K562 (cell line): ENCODE results near the gene PHYHD1. TPM values are rescaled to one million over a fixed set of nuclear protein-coding genes. Genes with fewer than 3 reads are reported as not detected.

Source experiments
- BHLHE40 ChIP-seq: IDR thresholded peaks from 2 replicates; pipeline ENCODE4 v1.6.1; 2011; ENCODE audit warnings: low read length, improper control_type of control experiment
- CC2D1A ChIP-seq: fragments of 450-650 bp; IDR thresholded peaks from 2 replicates; pipeline ENCODE4 v1.6.1; 2017; ENCODE audit warnings: mild to moderate bottlenecking
- CREM ChIP-seq: IDR thresholded peaks from 2 replicates; pipeline ENCODE4 v1.6.1; 2014; ENCODE audit warnings: antibody characterized with exemption, low read depth
- CTBP1 ChIP-seq: fragments of 450-650 bp; IDR thresholded peaks from 2 replicates; pipeline ENCODE4 v1.6.1; 2016; ENCODE audit warnings: borderline replicate concordance
- ETV5 ChIP-seq: sonication (generic); formaldehyde crosslinking; IDR thresholded peaks from 2 replicates; pipeline ENCODE4 v1.4.0; 2020; ENCODE audit warnings: low read depth, mild to moderate bottlenecking, missing genetic modification reagents
- JUND ChIP-seq, 2 experiments: IDR thresholded peaks; 2 replicates in 1 of 2; 3 replicates in 1 of 2; pipeline ENCODE4 v1.6.1; 2011; ENCODE audit warnings: borderline replicate concordance in 2 of 2, low read depth in 2 of 2, low read length in 2 of 2, improper control_type of control experiment in 1 of 2, missing biosample characterization in 1 of 2, missing genetic modification characterization in 1 of 2, missing genetic modification reagents in 1 of 2
- MEF2A ChIP-seq: IDR thresholded peaks from 2 replicates; pipeline ENCODE4 v1.6.1; 2011; ENCODE audit warnings: low read depth, mild to moderate bottlenecking, low read length, moderate library complexity; ENCODE audit not compliant: control insufficient read depth
- MIER1 ChIP-seq: fragments of 450-650 bp; IDR thresholded peaks from 2 replicates; pipeline ENCODE4 v1.6.1; 2016; ENCODE audit warnings: antibody characterized with exemption, mild to moderate bottlenecking, low read depth
- NCOA4 ChIP-seq: fragments of 450-650 bp; IDR thresholded peaks from 2 replicates; pipeline ENCODE4 v1.6.1; 2018; ENCODE audit warnings: mild to moderate bottlenecking; ENCODE audit not compliant: partially characterized antibody
- NCOR1 ChIP-seq: fragments of 450-650 bp; IDR thresholded peaks from 2 replicates; pipeline ENCODE4 v1.6.1; 2016; ENCODE audit warnings: mild to moderate bottlenecking, moderate library complexity
- NRF1 ChIP-seq, 2 experiments: fragments of 450-650 bp; IDR thresholded peaks in 1 of 2; conservative IDR thresholded peaks in 1 of 2; 2 replicates each; pipeline ENCODE4 v1.6.1; 2014; ENCODE audit warnings: mild to moderate bottlenecking in 2 of 2
- POLR2A ChIP-seq: fragments of 450-650 bp; conservative IDR thresholded peaks from 2 replicates; pipeline ENCODE4 v1.6.1; 2016
- SIN3A ChIP-seq, 2 experiments: fragments of 150-350 bp in 1 of 2; IDR thresholded peaks; 2 replicates each; pipeline ENCODE4 v1.6.1; 2011 to 2016; ENCODE audit warnings: borderline replicate concordance in 2 of 2, low read depth in 2 of 2, low read length in 2 of 2, mild to moderate bottlenecking in 2 of 2, moderate library complexity in 2 of 2; ENCODE audit not compliant: control insufficient read depth in 1 of 2
- SMC3 ChIP-seq: conservative IDR thresholded peaks from 2 replicates; pipeline ENCODE4 v1.6.1; 2011; ENCODE audit warnings: low read depth, low read length, improper control_type of control experiment; ENCODE audit not compliant: insufficient read depth
- STAG1 ChIP-seq: sonication (generic); formaldehyde crosslinking; IDR thresholded peaks from 2 replicates; pipeline ENCODE4 v1.5.0; 2020; ENCODE audit warnings: missing genetic modification reagents, borderline replicate concordance
- STAT5A ChIP-seq: IDR thresholded peaks from 2 replicates; pipeline ENCODE4 v1.6.1; 2012; ENCODE audit warnings: low read length, inconsistent platforms, borderline replicate concordance
- TBP ChIP-seq: optimal IDR thresholded peaks from 2 replicates; pipeline ENCODE3; 2011; ENCODE audit warnings: low read depth, low read length, improper control_type of control experiment
- TCF3 ChIP-seq: sonication (generic); formaldehyde crosslinking; IDR thresholded peaks from 2 replicates; pipeline ENCODE4 v1.4.0; 2020; ENCODE audit warnings: mild to moderate bottlenecking, missing genetic modification reagents
- ZEB2 ChIP-seq: fragments of 450-650 bp; IDR thresholded peaks from 2 replicates; pipeline ENCODE4 v1.6.1; 2016
- ZFPM2 ChIP-seq: fragments of 250-450 bp; sonication (Bioruptor Pico); IDR thresholded peaks from 2 replicates; pipeline ENCODE4 v1.5.1; 2022; ENCODE audit warnings: mild to moderate bottlenecking
- ZKSCAN1 ChIP-seq: fragments of 150-350 bp; IDR thresholded peaks from 2 replicates; pipeline ENCODE4 v1.6.1; 2016; ENCODE audit warnings: low read depth, low read length
- ZNF668 ChIP-seq: fragments of 250-450 bp; sonication (Bioruptor Pico); IDR thresholded peaks from 2 replicates; pipeline ENCODE4 v1.8.0; 2022; ENCODE audit warnings: mild to moderate bottlenecking, inconsistent platforms
- polyA plus RNA-seq, 8 experiments: library from polyadenylated mRNA; depleted of rRNA in 4 of 8; stranded (reverse) in 5 of 8; unstranded in 3 of 8; fragments of >200 nt; fragmentation: Nextera tagmentation in 2 of 8; fragmentation: Illumina TruSeq in 1 of 8; extraction: Ambion mirVana in 2 of 8; extraction: Trizol in 1 of 8; gene quantifications; 2 replicates each; pipeline versions ENCODE4 v1.2.1 to v1.2.3, GENCODE V29; 2011 to 2014; ENCODE audit warnings: inconsistent platforms in 1 of 8, missing spikeins in 1 of 8
- total RNA-seq, 7 experiments: library from RNA; depleted of rRNA in 6 of 7; stranded (reverse); fragments of >200 nt in 6 of 7; fragmentation: Illumina TruSeq in 2 of 7; extraction: Trizol in 2 of 7; gene quantifications; 2 replicates each; pipeline versions ENCODE4 v1.2.1 to v1.2.3, GENCODE V29; 2011 to 2021; ENCODE audit warnings: low replicate concordance in 1 of 7
- TF ChIP-seq, protein P1 (sequence below): fragments of 250-450 bp; sonication (Bioruptor Pico); IDR thresholded peaks from 2 replicates; pipeline ENCODE4 v1.8.0; 2021; ENCODE audit warnings: moderate library complexity, mild to moderate bottlenecking, inconsistent platforms
- TF ChIP-seq, protein P2 (sequence below): sonication (generic); formaldehyde crosslinking; IDR thresholded peaks from 2 replicates; pipeline ENCODE4 v1.8.0; 2022; ENCODE audit warnings: mild to moderate bottlenecking, low read depth, missing genetic modification reagents
- TF ChIP-seq, protein P3 (sequence below): fragments of 450-650 bp; IDR thresholded peaks from 2 replicates; pipeline ENCODE4 v1.6.1; 2018; ENCODE audit not compliant: partially characterized antibody

PHYHD1 gene
- total and polyA plus RNA-seq, 9 of the 15 experiments (the other 6 are each of a cell fraction or from before 2014, with no cell fraction given) = 0.36 to 1.3 (median 0.80) TPM

DNA sequence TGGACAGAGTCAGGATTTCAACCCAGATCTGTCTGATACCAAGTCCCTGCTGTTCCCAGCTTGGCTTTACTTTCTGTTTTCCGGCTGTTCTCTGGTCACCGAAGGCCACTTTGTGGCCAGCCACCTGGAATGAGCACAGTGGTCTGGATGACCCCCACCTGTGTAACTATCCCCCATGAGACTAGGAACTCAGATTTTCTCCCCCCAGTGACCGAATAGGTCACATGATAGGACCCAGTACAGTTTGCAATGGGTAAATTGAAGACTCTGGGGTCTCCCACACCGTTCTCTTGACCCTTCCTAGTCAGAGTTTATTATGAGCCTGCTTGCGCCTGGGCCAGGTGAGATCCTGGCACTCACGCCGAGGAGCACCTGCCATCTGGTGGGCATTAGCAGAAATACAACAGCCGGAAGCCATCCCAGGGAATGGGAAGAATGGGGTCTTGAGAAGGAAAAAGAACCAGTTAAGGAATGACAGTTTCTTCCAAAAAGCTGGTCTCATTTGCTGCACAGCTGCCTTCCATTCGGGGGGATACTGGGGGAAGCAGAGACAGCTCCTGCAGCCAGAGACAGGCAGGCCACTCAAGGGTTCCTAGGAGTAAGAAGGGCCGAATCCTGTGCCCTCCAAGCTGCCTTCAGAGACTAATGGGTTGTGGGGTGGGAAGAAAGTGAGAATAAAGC is 7.1 kb downstream of the PHYHD1 start (continued):
- no peak for TF ChIP-seq SIN3A (IDR thresholded peaks at IDR 0.05; ENCODE audit: borderline replicate concordance in 2 of 2, control insufficient read depth in 1 of 2, low read depth in 2 of 2, low read length in 2 of 2)
- peak; percentile 93 for TF ChIP-seq SMC3
- no peak for TF ChIP-seq MIER1
- peak; percentile 70; the same call in 1 of the 2 replicates for TF ChIP-seq STAG1 (CRISPR knock-in tag)
- TF ChIP-seq NCOR1 = no peak
- TF ChIP-seq, protein P1, sequence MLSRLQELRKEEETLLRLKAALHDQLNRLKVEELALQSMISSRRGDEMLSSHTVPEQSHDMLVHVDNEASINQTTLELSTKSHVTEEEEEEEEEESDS = no peak
- TF ChIP-seq NCOA4 = no peak
- TF ChIP-seq TBP = peak; percentile 20
- TF ChIP-seq CTBP1 = peak; percentile 49; the same call in 1 of the 2 replicates
- TF ChIP-seq POLR2A = no peak
- 0 out of 2 replicates have a peak, but pooled peaks have one; percentile 9 for TF ChIP-seq TCF3 (CRISPR knock-in tag)
- TF ChIP-seq CREM = peak; percentile 26; the same call in 1 of the 2 replicates
- peak; percentile 24; the same call in 1 of the 2 replicates for TF ChIP-seq ETV5 (CRISPR knock-in tag)
- TF ChIP-seq ZNF668 (CRISPR knock-in tag) = no peak
- TF ChIP-seq STAT5A = 0 out of 2 replicates have a peak, but pooled peaks have one; percentile 6
- TF ChIP-seq ZFPM2 (CRISPR knock-in tag) = no peak
- 0 out of 2 replicates have a peak, but pooled peaks have one; percentile 9 for TF ChIP-seq BHLHE40
- peak in 1 of 2 experiments; percentile 11; a peak in 1 of 4 replicates for TF ChIP-seq NRF1 (conservative IDR thresholded peaks at IDR 0.05 in 1 of 2, IDR thresholded peaks at IDR 0.05 in 1 of 2)
- 0 out of 2 replicates have a peak, but pooled peaks have one; percentile 17 for TF ChIP-seq ZEB2
- 0 out of 2 replicates have a peak, but pooled peaks have one; percentile 26 for TF ChIP-seq ZKSCAN1
- TF ChIP-seq, protein P2, sequence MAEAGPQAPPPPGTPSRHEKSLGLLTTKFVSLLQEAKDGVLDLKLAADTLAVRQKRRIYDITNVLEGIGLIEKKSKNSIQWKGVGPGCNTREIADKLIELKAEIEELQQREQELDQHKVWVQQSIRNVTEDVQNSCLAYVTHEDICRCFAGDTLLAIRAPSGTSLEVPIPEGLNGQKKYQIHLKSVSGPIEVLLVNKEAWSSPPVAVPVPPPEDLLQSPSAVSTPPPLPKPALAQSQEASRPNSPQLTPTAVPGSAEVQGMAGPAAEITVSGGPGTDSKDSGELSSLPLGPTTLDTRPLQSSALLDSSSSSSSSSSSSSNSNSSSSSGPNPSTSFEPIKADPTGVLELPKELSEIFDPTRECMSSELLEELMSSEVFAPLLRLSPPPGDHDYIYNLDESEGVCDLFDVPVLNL (CRISPR knock-in tag) = no peak
- peak; percentile 61; the same call in 1 of the 2 replicates for TF ChIP-seq CC2D1A
- TF ChIP-seq JUND (IDR thresholded peaks at IDR 0.05; ENCODE audit: borderline replicate concordance, low read depth, low read length) = no peak
- no peak for TF ChIP-seq JUND (tag; IDR thresholded peaks at IDR 0.05; ENCODE audit: borderline replicate concordance, low read depth, low read length)
- TF ChIP-seq MEF2A = no peak
- TF ChIP-seq, protein P3, sequence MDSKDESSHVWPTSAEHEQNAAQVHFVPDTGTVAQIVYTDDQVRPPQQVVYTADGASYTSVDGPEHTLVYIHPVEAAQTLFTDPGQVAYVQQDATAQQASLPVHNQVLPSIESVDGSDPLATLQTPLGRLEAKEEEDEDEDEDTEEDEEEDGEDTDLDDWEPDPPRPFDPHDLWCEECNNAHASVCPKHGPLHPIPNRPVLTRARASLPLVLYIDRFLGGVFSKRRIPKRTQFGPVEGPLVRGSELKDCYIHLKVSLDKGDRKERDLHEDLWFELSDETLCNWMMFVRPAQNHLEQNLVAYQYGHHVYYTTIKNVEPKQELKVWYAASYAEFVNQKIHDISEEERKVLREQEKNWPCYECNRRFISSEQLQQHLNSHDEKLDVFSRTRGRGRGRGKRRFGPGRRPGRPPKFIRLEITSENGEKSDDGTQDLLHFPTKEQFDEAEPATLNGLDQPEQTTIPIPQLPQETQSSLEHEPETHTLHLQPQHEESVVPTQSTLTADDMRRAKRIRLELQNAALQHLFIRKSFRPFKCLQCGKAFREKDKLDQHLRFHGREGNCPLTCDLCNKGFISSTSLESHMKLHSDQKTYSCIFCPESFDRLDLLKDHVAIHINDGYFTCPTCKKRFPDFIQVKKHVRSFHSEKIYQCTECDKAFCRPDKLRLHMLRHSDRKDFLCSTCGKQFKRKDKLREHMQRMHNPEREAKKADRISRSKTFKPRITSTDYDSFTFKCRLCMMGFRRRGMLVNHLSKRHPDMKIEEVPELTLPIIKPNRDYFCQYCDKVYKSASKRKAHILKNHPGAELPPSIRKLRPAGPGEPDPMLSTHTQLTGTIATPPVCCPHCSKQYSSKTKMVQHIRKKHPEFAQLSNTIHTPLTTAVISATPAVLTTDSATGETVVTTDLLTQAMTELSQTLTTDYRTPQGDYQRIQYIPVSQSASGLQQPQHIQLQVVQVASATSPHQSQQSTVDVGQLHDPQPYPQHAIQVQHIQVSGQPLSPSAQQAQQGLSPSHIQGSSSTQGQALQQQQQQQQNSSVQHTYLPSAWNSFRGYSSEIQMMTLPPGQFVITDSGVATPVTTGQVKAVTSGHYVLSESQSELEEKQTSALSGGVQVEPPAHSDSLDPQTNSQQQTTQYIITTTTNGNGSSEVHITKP = no peak
